Measurements from ENCODE around the gene KPNA2.
"Not testable (repeated sequence)": the region's sequence is repeated elsewhere in the genome, so short reads cannot be mapped to it uniquely, and the experiment has no call there.

Gene KPNA2

DNA sequence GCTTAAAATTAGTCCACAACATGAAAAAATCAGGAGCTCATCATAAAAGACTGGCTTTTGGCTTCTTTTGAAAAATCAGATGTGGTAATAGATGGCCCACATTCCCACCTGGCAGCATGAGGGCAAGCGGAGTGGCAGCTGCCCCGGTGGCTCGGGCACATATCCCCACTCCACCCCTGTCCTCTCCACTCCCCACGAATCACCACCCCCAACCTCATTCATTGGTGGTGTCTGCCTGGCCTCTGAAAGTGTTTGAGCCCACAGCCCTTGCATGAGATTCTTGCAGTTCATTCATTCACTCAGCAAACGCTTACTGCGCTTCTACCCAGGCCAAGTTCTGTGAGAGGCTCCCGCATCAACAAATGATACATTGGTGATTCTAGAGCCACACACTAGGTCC is 29.8 kb downstream of the KPNA2 start:
- not testable (repeated sequence) for DNase-seq

DNA sequence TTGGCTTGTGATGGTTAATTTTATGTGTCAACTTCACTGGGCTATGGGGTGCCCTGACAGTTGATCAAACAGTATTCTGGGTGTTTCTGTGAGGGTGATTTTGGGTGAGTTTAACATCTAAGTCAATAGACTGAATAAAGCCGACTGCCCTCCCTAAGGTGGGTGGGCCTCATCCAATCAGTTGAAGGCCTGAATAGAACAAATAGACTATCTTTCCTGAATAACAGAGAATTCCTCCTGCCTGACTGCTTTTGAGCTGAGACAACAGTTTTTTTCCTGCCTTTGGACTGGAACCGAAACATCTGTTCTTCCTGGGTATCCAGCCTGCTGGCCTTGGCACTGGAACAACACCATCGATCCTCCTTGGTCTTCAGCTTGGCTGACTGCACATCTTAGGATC is 33.0 kb downstream of the KPNA2 start:
- not testable (repeated sequence) for DNase-seq

DNA sequence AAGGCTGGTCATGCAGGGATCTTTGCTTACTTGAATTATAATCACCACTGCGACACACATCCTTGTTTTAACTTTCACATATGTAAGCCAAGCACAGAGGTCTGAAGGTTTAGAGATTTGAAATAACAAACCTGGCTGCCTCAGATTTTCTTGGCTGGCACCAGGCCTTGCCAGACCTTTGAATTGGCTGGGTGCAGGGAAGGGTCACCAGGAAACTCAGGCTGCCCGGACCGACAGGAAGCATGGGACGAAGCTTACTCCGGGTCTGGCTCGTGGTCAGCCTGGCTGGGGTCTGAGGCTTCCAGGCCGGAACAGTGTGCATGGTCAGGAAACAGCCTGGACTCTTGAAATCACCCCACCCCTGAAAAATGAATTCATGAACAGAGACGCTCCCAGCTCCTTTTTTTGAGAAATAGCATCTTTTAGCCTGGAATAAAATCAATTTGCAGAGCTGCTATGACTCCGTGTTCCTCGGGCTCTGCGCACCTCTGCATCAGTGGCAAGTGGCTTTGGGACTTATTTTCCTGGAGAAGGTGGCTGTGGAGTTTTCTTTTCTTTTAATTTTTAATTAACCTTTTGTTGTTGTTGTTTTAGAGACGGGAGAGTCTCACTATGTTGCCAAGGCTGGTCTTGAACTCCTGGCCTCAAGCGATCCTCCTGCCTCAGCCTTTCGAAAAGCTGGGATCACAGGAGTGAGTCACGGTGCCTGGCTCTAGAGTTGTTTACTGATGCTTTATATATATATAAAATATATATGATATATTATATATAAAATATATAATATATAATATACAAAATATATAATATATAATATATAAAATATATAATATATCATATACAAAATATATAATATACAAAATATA is 35.3 kb downstream of the KPNA2 start:
- not testable (repeated sequence) for DNase-seq

DNA sequence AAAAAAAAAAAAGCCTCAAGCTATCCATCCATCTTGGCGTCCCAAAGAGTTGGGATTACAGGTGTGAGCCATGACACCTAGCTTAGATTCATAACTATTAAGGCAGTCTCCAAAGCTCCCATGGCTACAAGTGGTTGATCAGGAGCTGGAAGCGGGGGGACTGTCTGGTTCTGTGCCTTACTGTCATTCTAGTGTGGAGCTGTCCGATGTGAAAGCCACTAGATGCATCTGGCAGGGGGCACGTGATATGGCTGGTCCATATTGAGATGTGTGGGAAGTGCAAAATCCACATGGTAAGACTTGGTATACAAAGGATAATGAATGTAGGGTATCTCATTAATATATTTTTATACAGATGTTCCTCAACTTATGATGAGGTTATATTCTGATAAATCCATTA is 38.7 kb downstream of the KPNA2 start:
- DNase-seq = no peak

DNA sequence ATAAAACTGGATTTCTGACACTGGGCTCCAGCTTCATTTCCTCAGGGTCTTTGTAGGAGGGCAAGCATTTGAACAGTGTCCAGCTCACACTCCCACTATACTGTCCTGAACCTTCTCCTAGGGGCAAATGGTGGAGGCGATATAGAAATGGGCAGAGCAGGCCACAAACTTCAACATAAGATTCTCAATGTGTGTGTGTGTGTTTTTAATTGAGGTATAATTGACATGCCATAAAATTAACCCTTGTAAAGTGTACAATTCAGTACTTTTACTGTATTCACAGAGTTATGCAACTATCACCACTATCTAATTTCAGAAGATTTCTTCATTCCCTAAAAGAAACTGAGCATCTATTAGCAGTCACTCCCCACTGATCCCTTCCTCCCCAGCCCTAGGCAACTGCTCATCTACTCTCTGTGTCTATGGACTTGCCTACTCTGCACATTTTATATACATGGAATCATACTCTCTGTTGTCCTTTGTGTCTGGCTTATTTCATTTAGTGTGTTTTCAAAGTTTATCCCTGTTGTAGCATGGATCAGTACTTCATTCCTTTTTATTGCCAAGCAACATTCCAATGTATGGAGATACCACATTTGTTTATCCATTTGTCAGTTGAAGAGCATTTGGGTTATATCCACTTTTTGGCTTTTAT is 40.5 kb downstream of the KPNA2 start:
- not testable (repeated sequence) for DNase-seq

DNA sequence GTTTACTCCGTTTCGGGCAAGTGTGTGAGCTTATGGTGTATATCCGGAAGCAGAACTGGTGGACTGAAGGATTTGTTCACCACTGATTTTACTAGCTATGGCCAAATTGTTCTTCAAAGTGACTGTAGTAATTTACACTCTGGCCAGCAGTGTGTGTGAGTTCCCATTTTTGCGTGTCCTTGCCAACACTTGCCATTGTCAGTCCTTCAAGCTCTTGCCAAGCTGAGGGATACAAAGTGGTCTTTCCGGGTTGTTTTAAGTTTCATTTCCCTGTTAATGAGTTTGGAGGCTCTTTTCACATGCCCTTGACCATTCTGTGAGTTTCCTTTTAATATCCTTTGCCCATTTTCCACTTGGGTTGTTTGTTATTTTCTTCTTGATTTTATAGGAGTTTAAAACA is 42.0 kb downstream of the KPNA2 start:
- not testable (repeated sequence) for DNase-seq

DNA sequence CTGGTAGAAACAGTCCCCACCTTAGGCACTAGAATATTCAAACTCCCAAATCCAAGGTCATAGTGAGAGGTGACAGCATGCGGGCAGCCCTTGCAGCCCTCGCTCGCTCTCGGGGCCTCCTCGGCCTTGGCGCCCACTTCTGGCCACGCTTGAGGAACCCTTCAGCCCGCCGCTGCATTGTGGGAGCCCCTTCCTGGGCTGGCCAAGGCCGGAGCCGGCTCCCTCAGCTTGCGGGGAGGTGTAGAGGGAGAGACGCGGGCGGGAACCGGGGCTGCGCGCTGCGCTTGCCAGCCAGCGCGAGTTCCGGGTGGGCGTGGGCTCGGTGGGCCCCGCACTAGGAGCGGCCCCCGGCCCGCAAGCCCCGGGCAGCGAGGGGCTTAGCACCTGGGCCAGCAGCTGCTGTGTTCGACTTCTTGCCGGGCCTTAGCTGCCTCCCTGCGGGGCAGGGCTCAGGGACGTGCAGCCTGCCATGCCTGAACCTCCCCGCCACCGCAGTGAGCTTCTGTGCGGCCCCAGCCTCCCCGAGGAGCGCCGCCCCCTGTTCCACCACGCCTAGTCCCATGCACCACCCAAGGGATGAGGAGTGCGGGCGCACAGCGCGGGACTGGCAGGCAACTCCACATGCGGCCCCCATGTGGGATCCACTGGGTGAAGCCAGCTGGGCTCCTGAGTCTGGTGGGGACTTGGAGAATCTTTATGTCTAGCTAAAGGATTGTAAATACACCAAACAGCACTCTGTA is 45.0 kb downstream of the KPNA2 start:
- no peak for DNase-seq

DNA sequence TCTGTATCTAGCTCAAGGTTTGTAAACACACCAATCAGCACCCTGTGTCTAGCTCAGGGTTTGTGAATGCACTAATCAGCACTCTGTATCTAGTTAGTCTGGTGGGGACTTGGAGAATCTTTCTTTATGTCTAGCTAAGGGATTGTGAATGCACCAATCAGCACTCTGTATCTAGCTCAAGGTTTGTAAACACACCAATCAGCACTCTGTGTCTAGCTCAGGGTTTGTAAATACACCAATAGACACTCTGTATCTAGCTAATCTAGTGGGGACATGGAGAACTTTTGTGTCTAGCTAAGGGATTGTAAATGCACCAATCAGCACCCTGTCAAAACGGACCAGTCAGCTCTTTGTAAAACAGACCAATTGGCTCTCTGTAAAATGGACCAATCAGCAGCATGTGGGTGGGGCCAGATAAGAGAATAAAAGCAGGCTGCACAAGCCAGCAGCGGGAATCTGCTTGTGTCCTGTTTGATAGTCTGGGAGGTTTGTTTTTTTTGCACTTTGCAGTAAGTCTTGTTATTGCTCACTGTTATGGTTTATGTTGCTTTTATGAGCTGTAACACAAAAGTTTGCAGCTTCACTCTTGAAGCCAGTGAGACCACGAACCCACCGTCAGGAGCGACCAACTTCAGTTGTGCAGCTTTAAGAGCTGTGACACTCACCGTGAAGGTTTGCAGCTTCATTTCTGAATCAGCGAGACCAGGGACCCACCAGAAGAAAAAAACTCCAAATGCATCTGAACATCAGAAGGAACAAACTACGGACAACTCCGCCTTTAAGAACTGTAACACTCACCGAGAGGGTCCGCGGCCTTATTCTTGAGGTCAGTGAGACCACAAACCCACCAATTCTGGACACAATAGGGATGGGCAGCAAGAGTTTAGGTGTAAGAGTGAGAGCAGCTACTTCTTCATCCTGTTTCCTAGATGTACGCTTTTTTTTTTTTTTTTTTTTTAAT is 46.0 kb downstream of the KPNA2 start:
- DNase-seq = not testable (repeated sequence)

DNA sequence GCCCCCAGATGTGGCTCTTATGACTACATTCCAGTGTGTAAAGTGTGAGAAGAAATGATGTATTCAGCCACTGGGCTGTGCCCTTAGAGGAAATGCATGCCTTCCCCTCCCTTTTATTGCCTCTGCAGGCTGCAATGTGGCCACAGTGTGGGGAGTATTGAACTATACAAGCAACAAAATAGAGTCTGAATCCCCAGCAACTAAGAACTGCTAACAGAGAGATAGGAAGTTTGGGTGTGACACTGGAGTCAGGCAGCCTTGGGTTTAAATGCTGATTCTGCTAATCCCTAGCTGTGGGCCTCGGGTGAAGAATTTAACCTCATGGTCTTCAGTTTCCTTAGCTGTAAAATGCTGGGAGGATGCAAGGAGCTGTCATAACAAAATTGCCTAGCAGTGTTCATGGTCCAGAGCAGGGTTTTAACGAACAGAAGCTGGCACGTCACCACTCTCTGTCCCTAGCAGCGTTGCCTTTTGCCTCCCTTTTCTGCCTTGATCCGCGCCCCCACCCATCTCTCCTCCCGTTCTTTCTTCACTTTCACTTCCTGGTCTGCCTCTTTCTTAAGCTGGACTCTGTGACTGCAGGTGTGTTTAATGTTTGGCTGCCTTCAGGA is 50.3 kb downstream of the KPNA2 start:
- DNase-seq = no peak

DNA sequence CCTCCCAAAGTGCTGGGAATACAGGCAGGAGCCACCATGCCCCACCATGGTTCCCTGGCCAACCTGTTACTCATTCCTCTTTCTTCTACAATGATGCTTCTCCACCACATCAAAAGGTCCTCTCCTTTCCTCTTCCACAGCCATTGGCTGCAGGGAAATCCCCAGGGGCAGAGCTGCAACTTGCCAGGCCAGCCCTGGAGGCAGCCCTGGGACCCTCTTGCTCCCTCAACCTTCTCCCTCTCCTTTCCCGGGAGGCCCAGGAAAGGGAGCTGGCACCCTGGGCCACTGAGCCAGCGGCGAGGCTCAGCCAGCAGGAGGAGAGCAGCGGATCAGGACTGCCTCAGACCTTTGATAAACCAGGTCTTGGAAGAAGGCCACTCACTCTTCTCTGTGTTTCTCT is 51.1 kb downstream of the KPNA2 start:
- DNase-seq = not testable (repeated sequence)

DNA sequence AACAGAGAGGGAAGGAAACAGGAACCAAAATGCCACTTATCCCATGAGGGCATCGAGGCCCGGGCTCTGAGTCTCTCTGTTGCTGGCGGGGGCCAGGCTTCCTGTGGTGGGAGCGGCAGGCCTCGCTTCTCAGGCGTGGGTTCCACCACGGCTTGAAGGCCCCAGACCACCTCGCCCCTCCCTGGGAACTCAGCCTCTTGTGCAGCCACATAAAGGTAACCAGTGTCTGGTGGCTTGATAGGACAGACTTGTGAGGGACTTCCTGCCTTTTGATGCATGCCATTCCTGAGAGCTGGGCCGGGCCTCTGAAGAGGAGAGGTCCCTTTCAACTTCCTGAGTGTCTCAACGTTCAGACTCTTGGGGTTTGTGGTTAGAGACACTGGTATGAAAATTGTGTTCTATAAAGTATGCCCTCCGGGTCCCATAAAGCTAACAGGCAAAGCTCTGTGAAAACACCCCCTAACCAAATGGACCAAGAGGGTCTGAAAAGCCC is 51.6 kb downstream of the KPNA2 start:
- DNase-seq = peak; percentile 49

DNA sequence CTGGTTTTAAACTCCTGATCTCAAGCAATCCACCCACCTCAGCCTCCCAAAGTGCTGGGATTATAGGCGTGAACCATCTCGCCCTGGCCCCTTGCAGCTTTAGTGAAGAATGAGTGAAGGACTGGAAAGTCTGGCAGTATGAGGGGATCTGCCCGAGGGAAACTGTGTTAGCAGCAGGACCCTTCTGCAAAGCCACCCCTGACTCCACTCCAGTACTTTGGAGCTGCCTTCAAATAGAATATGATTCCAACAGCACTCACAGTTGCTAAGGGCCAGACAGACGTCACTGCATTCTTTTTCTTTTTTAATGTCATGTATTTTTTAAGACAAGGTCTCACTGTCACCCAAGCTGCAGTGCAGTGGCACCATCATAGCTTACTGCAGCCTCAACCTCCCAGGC is 52.3 kb downstream of the KPNA2 start:
- DNase-seq = no peak

DNA sequence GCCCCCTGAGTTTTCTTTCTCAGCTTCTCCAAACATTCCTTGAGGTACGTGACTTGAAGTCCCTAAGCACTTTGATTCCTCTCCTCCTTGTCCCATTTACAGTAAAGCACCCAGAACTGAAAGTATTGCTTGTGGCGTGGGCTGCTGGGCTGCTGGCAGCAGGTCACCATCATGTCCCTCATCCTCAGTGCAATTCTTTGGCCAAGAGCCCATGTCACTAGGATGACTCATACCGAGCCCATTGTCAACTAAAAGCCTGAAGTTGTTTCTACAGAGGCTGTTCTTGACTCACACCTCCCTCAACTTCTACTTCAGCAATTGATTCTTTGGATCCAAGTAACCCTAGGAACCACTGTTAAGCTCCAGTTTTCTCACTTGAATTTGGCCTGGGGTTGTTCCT is 54.3 kb downstream of the KPNA2 start:
- DNase-seq = no peak

DNA sequence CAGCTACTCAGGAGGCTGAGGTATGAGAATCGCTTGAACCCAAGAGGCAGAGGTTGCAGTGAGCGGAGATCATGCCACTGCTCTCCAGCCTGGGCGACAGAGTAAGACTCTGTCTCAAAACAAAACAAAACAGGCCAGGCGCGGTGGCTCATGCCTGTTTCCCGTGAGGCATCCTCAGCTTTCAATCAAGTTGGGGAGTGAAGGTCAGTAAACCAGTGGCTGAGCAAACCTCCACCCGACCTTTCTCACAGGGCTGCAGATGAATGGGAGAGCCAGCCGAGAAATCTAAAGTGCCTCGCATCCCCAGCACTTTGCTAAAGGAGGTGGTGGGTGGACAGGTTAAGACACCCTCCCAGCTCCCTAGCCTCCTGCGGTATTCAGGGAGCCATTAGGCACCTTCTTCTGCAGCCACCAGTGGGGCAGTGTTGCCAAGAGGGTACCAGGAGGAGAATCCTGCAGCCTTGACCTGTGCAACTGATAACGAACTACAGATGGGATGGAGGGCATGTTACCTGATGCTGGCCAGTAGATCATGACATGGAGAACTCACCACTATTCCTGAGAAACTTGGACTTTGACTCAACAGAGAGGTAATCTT is 59.0 kb downstream of the KPNA2 start:
- no peak for DNase-seq

DNA sequence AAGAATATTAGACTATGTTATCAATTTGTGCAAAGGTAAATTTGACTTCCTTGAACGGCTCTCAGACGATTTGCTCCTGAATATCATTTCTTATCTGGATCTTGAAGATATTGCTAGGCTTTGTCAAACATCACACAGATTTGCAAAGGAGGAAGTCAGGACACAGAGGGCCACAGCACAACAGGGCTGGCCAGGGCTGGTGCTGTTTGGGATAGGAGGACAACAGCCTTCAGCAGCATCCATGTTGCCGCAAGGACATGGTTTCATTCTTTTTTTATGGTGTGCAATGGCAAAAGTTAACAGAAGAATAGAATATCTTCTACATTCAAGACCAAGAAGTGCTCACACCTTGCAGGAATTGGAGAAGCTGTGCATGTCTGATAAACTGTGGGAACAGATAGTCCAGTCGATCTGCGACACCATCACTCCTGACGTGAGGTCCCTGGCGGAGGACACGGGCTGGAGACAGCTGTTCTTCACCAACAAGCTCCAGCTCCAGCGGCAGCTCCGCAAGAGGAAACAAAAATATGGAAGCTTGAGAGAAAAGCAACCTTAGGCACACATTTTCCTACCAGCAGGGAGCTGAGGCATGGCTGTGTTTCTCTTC is 59.8 kb downstream of the KPNA2 start:
- no peak for DNase-seq

DNA sequence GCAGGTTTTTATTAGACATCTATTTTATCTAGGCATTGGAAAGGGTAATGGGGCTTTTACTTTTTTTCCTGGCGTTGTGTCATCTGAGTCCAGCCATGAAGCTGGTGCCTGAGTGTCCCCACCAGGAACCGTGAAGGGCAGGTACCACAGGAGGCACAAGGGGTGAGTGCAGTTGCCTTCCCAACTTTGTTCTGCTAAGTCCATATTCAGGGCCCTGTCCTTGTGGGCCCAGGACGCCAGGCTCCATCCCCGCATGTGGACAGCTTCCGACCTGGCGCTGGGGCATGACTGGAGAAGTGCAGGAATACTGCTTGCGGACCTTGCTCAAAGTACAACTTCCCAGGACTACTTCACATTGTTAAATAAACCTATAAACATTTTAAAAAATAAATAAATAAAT is 60.6 kb downstream of the KPNA2 start:
- no peak for DNase-seq

Measured in stimulated activated CD8-positive, alpha-beta memory T cell treated with anti-CD3 and anti-CD28 coated beads, Interleukin-4, amount 100 ng/mL, for 48 hours (primary cell).